Stimulated activated CD8-positive, alpha-beta memory T cell treated with anti-CD3 and anti-CD28 coated beads, Interleukin-15, amount 100 ng/mL, for 1 hour (primary cell): Measurements from ENCODE around the gene NPTX1.

Experiments
- DNase-seq: peaks from one replicate; pipeline ENCODE4 v3.0.0-alpha.2; 2020; ENCODE audit warnings: low read depth

The NPTX1 gene

DNA sequence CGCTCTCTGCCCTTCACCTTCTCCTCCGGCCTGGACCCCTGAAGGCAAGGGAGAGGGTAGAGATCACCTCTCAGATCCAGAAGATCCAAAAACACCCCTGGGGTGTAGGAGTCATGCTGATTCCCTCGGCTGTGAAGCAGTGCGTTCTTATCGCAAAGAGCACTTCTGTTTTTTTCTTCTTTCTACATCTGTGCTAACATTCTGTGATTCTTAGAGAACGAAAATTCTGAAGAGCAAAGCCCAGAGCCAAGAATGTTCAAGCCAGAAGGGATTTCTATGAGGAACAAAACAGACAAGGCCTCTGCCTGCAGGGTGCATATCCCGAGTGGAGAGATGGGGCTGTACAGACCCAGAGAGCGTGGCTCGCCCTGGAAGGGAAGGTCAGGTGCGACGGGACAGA lies 17.2 kb downstream of the NPTX1 start:
- no peak for DNase-seq

DNA sequence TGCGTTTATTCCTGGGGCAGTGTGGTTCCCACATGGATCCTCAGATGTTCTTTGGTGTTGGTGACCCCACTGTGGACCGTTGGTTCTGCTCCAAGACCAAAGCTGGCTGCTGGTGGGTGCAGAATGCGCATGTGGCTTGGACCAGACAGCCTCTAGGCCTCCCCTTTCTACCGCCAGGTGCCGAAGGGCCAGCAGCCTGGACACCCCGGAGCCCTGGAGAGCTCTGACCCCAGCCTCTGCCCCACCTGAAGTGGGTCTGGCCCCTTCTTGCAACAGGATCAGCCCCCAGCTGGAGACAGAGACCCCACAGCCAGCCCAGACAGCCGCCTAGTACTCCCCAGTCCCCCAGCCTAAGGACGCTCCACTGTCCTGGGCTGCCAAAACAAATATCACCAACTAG lies 18.4 kb downstream of the NPTX1 start:
- no peak for DNase-seq

DNA sequence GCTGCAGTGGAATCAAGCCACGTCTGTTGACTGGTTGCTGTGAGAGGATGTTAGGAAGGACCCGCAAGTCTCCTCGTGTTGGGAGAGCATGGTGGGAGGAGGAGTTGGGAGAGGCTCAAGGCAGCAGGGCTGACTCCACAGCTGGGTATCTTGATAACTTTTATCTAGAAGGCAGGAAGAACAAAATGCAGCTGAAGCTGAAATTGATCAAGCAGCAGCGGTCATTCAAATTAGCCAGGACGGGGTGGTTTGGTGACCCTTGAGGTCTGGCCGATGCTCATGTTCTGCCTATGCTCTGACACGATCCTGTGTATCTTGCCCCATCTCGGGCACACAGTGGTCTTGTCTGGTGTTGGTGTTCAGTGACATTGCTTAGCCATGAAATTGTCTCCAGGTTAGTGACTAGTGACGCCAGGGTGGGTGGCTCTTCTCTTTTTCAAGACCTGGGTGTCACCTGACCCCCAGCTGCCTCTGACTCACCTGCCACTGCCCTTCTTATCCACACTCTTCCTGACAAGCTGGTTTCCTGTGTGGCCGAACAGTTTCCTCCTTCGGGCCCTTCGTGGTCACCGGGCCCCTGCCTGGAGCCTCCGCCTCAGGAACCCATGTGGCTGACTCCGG lies 19.1 kb downstream of the NPTX1 start:
- no peak for DNase-seq

DNA sequence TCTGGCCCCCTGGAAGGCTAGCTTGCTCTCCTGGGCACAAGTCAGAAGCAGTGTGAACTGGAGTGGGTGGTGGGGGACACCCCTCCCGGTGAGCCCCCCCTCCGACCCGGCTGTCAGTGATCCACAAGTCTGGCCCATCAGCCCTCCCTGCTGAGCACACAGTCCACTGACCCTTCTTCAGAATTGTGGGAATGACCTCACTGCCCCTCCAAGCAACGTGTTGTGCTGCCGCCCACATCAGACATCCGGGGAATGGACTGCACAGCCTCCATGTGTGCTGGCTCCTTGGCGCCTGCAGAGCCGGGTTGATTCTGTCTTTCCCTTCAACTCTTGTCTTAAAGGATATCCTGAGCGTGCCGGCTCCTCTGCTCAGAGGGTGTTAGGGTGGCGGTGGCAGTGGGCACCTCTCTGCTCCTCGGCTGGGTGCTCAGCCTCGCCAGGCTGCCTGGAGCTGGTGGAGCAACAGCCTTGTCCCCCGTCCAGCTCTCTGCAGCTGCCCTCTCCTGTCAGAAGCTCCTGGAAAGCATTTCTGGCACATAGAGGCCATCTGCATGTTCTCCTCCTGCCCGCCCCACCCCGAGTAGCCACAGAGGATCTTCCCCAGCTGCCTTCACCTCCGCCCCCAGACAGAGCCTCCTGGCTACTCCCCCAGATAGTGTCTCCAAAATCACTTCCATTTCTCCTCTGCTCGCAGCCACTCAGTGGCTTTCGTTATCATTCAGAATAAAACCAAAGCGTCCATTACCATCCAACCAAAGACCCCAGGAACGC lies 19.8 kb downstream of the NPTX1 start:
- DNase-seq, result no peak

DNA sequence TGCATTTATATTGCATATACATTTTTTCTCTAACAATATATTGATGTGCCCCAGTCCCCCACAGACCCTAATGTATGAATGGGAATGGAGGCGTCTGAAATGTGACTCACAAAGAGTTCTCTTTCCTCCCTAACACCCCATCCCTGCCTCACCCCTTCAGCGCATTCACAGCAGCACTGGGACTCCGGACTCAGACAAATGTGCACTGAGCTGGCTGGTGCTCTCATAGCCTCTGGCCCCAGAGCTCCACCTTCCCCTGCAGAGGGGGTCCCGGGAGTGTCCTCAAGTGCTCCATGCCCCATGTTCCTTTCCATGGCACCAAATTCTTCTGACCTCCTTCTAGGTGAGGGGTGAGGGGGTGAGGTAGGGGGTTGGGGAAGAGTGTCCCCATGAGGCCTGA lies 20.6 kb downstream of the NPTX1 start:
- DNase-seq, result no peak

DNA sequence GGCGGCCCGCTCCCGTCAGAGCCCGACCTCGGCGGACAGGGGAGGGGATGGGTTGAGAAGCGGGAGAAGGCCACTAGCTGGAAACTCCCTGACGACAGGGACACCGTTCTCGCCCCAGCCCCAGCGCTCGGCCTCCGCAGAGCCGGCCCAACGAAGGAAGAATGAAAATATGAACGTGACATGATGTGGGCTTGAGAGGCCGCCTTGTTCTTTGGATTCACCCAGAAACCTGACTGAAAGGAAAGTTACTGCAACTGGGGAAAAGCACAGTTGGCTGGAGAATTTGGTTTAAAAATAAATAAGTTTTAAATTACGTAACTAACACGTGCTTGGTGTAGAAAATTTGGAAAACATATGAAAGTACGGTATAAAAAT lies 21.1 kb downstream of the NPTX1 start:
- no peak for DNase-seq

DNA sequence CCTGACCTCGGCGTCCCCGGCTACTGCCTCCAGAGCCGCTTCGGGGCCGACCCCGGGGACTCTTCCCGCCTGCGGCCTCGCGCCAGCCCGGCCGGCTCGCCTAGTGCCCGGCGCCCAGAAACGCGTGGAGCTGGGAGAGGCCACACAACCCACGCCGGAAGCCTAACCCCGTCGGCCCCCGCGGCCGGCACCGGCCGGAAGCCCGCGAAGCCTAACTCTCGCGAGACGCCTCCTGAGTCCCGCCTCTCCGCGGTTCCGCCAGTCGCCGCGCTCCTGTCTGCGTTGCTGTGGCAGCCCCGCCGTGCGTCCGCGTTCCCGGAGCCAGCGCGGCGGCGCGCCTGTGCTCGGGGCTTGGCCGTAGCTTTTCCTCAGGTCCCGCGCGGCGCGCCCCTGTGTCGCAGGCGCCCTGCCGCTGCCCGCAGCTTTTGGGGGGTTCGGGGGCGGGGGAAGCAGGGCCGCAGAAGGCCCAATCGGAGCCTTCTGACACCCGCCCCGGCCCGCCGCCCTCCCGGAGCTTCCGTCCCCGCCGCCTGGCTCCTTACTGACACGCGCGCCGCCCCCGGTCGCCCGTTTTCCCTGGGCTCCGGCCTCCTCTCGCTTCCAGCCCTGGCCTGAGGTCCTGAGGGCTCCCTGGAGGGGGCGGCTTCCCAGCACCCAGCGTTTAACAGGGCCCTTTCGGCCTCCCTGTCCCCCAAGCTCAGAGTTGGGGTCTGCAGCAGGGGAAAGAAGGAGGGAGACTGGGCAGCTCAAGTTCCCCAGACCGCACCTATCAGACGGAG lies 21.7 kb downstream of the NPTX1 start:
- DNase-seq, result peak; percentile 83

DNA sequence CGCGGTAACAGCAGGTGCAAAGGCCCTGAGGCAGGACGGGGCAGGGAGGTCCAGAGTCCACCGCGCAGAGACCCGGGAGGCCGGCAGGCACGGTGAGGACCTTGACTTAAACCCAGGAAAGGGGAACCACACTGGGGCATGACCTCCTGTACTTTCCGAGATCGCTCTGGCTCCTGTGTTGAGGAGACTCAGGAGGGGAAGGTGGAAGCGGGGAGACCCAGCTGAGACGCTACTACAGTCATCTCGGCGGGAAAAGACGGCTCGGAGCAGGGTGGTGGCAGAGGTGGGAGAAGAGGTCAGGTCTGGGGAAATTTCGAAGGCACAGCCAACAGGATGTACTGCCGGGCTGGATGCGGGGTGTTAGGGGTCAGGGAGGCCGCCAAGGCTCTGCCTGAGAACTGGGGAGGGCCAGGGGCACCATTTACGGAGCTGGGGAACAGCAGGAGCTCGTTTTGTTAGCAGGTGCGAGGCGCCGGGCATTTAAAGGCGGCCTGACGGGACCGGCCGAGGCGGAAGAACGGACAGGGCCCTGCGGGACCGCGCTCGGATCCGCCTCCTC lies 22.3 kb downstream of the NPTX1 start:
- no peak for DNase-seq

DNA sequence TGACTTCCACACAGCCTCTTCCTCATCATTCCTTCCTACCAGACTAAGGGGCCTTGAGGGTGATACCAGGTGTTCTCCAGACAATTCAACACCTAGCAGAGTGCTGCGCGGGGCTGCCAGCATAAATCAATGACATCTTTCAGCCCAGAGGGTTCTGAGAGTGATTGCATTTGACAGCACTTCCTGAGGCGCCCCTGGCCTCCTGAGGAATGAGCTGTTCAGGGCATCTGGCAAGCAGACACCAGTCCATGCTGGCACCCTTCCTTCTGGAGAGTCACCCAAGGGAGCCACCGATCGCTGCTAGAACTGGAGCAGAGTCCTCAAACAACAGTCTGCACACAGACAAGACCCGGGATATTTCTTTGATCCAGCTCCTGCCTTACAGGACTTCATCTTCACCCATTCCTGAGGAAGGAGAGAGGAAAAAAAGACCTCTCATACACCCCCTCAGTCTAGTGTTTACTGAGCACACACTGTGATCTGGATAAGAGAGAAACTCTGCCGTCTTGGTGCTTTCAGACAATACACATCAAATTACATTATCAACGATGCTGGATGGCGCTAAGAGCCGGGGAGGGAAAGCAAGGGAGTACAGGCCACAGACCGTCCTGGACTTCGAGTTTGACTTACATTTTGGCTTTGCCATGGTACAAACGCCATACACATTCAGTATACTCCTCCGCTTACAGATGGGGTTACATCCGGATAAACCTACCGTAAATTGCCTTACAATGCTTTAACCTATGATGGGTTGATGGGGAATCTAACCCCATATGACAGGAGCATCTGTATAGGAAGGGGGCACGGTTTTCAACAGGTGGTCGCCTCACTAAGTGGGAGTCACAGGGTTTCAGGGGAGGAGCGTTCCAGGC lies 23.0 kb downstream of the NPTX1 start:
- no peak for DNase-seq

DNA sequence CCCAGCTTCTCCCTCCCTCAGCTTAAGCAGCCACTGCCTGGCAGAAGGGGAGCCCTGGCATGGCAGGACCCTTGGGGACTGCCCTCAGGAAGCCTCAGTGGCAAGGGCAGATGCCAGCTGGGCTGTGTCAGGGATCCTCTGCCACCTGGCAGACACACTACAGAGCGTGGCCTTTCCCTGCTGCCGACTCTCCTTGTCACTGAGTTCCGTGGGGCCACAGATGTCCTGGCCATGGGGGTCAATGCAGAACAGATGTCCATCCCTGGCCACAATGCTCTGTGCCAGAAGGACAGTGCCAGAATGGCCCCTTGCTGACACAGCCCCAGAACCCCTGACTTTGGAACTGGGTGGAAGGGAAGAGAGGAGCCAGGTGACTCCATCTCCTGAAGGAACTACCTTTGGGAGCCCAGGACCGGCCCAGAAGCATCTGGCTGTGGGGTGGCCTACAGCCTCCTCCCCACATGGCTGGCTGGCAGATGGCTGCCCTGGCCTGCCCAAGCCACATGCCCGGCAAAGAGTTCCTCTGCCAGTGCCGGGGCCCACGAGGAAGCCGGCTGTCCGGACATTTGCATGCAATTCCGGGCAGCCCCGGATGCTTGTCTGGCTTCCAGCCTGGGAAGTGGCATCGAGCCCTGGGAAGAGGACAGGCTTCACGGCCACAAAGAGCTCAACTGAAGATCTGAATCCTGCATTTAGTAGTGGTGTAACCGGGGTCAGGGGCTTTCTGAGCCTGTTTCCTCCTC lies 24.1 kb downstream of the NPTX1 start:
- no peak for DNase-seq

DNA sequence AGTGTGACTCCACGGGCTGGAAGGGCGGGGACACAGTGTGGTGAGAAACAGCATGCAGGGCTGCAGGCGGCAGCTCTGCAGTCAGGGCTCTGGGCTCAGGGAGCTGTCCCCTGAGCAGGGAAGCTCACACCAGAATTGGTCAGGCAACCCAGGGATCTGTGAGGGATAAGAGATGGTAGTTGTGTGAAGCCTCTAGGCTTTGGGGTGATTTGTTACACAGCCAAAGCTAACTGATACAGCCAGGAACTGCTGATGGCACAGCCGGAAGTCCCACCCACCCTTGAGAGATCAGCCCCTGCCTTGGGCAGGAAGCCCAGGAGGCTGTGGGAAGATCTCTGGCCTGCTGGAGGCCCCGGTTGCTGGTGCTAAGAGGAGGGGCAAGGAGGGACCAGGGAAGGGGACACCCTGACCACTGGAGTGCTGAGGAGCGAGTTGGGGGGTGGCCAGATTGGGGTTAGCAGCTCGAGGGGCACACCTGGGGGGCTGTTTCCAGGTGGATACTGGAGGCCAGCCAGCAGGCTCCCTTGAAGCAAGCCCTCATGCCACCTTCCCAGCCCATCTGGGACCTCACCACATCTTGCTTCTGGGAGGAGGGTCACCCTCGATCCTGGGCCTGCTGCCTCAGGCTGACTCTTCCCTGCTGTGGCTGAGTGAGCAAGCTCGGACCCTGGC lies 25.2 kb downstream of the NPTX1 start:
- DNase-seq, result no peak

DNA sequence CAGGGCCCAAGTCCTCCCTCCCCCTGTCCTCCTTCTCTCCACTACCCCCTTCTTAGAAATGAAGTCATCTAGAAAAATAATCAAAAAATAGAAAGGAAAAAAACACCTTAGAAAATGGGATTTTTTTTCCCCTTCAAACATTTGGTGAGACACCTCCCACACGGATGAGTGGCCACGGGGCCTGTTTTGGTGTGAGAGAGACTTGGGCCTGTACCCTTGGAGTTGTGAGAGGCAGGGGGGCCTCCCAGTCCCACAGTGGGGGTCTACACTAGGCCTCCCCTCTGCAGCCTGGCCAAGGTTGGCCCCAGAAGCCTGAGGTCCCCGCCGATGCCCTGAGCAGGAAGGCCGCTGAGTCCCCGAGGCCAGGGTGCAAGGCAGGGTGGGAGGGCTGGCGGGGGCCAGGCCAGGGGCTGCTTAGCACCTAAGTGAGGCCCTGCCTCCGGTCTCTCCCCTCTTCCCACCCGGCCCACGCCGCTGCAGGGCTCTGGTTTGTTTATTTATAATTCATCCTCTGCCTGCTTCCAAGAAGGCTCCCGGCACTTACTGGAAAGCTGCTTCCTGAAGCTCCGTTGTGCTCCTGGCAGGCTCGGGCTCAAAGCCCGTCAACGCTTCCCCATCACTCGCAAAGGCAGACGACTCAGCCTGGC lies 26.4 kb downstream of the NPTX1 start:
- DNase-seq, result no peak

DNA sequence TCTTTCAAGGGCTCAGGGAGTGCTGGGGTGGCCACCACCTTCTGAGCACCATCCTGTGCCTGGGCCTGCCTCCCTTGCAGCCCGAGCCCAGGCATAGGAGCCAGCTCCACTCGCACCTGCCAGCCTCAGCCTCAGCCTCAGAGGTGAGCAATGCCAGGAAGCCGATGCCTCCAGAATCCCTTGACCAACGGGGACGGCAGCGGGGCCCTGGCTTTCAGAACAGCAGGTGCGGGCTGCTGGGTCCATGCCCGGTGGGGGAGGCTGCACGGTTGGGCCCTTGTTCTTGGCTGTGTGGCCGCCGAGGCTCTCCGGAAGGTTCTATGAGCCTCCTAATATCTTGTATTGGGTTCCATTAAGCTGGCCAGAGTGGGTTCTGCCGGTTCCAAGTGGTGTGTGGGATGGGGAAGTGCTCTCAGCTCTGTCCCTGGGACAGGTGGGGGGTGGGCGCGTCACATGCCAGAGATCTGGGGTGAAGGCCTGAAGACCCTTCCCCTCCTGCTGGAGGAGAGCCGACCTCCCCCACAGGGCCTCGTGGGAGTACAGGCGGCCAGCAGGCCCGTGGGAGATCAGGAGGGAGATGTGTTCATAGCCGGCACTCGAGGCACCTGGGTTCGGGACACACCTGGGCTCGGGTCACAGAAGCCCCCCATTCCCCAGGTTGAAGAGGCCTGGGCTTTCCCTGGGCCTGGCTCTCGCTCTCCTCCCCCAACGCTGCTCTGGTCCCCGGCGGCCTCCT lies 27.0 kb downstream of the NPTX1 start:
- no peak for DNase-seq

DNA sequence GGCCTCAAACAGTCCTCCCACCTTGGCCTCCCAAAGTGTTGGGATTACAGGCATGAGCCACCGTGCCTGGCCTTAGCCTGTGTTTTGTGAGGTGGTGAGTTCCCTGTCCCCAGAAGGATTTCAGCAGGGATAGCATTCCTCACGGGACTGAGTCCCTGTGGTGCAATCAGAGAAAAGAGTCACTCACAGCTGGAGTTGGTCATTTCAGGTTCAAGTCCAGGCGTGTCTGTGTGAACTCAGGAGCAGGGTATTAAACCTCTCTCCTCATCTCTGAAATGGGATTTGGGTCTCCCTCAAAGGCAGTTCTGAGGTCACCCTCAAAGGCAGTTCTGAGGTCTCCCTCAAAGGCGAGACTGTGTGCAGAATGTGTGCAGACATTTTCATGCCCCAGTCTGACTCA lies 28.6 kb downstream of the NPTX1 start:
- DNase-seq, result no peak

DNA sequence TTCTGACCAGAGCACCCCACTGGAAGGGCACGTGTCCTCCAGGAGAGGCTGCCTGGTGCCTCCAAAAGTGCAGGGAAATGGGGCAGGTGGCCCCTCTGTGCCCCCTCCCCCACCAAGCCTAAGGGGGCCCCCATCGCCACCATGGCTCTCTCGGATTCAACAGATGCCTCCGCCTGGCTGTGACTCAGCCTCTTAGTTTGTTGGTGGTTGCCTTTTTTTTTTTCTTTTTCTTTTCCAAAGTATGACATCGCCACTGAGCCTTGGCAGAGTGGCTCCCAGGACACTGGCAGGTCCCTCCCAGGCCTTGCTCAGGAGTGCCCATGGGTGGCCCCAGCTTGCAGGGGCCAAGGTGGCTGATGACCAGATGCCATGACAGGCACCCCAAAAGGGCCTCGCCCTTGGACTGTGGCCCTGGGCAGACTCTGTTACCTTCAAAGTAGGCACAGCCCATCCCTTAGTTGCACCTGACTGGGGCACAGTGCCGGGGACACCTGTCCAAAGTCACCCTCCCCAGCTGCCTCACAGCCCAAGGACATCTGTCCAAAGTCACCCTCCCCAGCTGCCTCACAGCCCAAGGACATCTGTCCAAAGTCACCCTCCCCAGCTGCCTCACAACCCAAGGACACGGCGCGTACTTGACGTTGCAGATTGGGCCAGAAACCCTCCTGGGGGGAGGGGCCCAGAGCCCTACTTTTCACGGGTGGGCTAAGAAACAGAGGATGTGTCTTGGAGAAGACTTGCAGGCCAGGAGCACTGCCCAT lies 29.6 kb downstream of the NPTX1 start:
- no peak for DNase-seq

DNA sequence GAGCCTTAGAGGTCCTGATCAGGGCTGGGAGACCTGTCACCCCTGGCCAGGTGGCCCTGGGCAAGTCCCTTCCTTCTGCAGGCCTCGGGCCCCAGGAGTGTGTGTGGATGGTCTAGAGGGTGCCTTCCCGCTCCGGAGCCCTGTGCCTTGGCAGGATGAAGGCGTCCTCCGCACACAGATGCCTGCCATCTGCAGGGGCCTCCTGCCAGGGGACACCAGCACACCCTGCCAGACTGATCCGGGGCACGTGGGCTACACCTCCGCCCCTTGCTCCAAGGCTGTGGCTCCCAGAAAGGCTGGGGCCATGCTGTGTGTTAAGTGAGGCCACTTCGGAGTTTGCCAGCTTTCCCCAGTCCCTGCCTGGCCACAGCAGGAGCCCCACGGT lies 30.7 kb downstream of the NPTX1 start:
- DNase-seq, result no peak

DNA sequence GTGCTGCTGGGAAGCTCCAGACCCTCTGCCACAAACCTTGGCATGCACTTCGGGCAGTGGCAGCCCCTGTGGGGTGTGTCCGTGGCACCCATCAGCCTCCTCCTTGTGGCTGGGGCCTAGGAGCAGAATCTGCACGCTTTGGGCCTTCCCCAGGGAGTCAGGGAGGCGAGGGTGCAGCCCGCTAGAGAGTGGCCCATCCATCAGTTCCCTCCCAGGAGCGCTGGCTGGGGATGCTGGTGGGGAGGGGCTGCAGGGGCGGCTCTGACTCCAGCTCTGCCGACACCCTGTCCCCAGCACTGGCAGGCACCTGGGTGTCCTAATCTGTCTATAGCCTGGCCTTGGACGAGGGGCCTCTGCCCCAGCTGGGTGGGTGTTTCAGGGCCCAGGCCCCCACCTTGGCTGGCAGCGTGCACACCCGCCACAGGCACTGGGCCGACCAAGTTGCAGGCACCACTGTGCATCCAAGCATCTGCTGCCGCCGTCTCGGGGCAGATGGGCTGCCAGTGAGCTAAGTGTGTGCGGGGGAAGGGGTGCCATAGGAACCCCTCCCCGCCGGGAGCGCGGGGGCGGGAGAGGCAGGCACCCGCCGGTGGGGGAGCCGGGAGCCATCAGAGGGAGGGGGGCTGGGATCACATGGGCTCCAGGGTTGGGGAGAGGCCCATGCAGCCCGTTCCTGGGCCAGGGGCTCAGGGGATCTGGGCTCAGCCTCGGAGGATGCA lies 31.2 kb downstream of the NPTX1 start:
- DNase-seq, result no peak

DNA sequence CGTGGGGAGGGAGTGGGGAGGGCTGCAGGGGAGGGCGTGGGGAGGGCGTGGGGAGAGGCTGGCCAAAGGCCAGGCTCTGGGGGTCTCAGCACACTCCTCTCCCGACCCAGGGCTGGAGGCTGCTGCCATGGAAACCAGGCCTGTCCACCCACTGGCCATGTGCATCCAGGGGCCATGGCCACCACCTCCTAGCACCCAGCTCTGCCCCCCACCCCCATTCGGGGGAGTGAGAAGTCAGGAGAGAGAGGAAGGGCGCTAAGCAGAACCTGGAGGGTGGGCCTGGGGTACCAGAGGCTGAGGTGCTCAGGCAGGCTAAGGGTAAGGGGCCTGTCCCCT lies 31.8 kb downstream of the NPTX1 start:
- DNase-seq, result no peak
